NCI-H1694 treated with DMSO at 0.1 percent for 48 hours (cell line): ENCODE results near the gene APOO.
"Not testable (repeated sequence)": the region's sequence is repeated elsewhere in the genome, so short reads cannot be mapped to it uniquely, and the experiment has no call there.

ENCODE experiments used
- DNase-seq: peaks from one replicate; lab custom pipeline; 2025; lab: John Stamatoyannopoulos, UW

APOO gene

GRCh38 chrX:23902419-23902818 lies 5.3 kb downstream of the APOO start:
- peak; percentile 14 for DNase-seq

GRCh38 chrX:23901805-23902204 lies 5.9 kb downstream of the APOO start:
- DNase-seq = peak; percentile 17

DNA sequence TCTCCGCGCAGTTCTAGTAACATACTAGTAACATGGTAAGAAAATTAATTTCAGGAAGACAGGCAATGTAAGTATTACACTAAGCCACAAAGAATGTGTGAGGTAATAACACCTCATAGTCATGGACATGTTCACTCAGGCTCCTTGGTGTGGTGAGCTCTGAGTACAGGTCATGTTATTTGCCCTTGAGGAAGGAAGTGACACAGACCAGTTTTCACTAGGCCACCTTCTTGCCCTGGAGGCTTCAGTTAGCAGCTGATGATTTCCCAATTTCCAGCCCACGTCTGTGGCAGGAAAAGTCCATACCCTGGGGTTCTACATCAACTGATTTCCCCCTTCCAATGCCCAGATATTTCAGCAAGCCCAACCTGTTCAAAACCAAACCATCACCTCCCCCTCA lies 6.7 kb downstream of the APOO start:
- no peak for DNase-seq

DNA sequence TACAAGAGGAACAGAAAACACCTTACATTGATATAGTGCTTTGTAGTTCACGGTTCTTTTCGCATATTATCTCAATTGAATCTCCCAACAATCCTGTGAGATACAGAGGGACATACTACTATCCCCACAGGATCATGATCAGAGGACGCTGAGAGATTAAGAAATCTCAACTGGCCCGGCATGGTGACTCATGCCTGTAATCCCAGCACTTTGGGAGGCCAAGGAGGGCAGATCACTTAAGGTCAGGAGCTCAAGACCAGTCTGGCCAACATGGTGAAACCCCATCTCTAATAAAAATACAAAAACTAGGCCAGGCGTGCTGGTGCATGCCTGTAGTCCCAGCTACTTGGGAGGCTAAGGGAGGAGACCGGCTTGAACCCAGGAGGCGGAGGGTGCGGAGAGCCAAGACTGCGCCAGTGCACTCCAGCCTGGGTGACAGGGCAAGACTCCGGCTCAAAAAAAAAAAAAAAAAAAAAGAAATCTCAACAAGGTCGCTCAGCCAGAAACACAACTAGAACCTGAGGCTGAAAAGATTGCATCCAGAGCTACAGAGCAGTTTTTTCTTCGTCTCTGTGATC lies 7.4 kb downstream of the APOO start:
- no peak for DNase-seq

DNA sequence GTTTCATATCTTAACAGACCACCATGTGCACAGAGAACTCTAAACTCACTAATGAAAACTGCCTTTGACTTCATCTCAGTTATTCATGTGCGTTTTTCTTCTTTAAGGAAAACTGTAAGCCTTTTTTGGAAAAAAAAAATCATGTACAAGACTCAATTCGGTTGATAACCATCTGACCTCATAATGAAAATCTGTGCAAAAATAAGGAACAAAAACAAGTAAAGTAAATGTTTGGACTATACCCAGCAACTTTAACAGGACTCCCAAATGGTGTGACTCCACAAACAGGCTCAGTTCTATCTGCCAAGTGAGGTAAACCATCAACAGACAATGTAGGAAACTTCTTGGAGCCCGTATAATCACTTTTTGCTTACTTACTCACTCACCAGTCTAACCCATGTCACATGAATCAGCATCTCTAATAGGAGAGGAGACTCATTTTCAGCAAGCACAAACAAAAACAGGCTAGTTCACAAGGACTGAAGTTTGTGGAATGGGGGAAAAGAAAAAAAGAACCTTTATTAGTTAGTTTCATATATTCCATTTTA lies 9.3 kb downstream of the APOO start:
- DNase-seq = no peak

DNA sequence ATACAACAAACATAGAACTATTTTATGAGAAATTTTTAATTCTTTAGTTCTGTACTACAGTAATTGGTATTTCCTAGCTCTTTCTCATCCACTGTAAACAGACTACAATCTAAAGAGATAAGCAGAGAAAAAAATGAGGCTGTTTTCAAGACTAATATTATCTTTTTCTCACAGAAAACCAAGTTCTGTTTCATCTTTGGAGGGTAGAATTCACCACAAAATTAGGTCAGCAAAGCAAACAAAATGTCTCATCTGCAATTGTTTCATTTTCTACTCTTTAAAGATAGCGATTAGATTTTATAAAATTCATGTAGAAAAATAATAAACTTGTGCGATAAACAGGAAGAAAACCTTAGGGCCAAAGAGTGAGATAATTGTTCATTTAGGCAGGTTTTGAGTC lies 10.8 kb downstream of the APOO start:
- DNase-seq = no peak

DNA sequence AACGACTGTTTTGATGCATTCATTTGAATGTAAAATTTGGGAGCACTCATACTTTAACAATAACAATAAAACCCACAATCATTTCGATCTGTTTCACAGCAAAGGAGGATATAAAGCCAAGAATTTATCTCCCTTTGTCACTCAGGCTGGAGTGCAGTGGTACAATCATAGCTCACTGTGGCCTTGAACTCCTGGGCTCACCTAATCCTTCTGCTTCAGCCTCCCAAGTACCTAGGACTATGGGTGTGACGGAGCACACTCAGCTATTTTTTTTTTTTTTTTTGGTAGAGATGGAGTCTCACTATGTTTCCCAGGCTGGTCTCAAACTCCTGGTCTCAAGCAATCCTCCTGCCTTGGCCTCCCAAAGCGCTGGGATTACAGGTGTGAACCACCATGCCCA lies 11.2 kb downstream of the APOO start:
- DNase-seq = not testable (repeated sequence)

- DNase-seq = not testable (repeated sequence)
Observed at GRCh38 chrX:23894993-23895392, 12.7 kb downstream of the APOO start.

DNA sequence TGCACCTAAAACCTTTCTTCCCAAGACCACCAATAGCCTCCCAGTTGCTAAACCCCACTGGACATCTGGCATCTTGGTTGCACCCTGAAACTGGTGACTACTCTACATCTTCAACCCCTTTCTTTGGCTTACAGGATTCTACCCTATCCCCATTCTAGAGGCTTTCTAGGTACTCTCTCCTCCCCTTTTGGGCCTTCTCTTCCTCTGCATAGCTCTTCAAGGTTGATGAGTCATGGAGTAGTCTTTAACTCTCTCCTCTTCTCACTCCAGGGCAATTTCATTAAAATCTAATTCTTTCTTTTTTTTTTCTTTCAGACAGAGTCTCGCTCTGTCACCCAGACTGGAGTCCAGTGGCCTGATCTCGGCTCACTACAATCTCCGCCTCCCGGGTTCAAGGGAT lies 16.8 kb downstream of the APOO start:
- DNase-seq = no peak

- no peak for DNase-seq
Observed at GRCh38 chrX:23888887-23889501, 18.7 kb downstream of the APOO start.

DNA sequence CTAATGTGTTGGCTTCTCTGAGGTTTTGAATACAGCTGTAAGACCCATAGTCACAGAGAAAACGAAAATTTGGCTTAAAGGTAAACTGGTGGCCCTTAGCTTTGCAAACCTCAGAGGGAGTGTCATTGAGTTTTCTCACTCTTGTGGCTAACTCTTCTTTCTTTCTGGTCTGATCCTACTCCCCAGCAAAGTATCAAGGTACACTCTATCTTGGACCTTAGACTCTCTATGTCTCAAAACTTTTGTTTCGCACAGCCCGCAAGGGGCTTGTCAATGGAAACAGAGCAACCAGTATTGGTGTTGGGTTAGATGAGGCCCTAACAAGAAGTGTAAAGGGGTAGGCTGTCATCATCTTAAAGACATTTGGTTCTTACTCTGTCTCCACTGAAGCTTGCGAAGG lies 19.8 kb downstream of the APOO start:
- DNase-seq = no peak

- no peak for DNase-seq
Observed at GRCh38 chrX:23887451-23887850, 20.3 kb downstream of the APOO start.

DNA sequence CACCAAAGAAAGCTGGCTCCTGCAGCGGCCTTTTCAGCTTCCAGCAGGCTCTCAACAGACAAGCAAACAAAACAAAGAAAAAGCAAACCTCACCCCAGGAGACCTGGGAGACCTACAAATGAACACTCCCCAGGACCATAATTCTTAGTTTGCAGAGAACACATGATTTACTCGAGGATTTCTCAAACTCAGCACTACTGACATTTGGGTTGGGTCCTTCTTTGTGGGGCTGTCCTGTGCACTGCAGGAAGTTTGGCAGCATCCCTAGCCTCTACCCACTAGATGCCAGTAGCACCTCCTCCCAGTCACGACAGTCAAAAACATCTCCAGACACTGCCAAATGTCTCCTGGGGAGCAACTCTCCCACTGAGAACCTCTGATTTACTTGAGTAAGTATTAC lies 21.9 kb downstream of the APOO start:
- no peak for DNase-seq

DNA sequence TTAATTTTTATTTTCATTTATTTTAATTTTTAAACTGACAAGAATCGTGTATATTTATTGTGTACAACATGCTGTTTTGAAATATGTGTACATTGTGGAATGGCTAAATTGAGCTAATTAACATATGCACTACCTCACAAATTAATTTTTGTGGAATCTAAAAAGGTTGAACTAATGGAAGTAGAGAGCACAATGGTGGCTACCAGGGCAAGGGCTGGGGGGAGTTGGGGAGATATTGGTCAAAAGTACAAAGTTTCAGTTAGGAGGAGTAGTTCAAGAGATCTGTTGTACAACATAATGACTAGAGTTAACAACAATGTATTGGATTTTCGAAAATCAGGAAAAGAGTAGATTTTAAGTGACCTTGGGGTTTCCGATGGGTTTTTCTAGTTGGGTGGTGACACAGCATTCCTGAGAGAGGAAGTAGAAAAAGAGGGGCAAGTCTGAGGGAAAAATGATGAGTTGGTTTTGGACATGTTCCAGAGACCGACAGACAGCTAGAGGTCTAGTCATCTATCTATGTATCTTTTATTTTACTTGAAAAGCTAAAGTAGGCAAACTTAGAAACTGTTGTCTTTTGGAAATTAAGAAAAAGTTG lies 23.2 kb downstream of the APOO start:
- DNase-seq = no peak

DNA sequence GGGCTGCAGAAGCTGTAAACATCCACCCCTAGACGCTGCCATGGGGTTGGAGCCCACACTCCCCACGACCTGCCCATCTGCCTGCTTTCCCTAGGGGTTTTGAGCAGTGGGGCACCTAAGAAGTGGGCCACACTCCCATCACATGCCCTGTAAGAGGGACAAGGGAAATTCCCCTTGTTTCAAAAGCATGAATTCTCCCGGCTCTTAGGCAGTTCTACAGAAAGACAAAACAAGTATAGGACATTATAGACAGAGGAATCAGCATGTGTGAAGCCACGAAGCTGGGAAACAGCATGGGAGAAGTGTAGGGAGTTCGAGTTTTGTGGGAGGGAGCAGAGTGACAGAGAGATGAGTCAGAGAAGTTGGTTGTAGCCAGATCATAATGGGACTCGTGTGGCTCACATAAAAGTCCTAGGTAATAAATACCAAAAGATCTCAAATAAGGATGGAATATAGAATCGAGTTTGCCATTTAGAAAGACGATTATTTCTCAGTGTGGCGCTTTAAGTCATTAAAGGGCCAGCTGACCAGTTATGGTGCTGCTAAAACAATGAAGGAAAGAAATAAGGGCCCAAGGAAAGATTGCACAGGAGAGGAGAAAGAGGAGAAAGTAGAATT lies 23.9 kb downstream of the APOO start:
- DNase-seq = no peak

DNA sequence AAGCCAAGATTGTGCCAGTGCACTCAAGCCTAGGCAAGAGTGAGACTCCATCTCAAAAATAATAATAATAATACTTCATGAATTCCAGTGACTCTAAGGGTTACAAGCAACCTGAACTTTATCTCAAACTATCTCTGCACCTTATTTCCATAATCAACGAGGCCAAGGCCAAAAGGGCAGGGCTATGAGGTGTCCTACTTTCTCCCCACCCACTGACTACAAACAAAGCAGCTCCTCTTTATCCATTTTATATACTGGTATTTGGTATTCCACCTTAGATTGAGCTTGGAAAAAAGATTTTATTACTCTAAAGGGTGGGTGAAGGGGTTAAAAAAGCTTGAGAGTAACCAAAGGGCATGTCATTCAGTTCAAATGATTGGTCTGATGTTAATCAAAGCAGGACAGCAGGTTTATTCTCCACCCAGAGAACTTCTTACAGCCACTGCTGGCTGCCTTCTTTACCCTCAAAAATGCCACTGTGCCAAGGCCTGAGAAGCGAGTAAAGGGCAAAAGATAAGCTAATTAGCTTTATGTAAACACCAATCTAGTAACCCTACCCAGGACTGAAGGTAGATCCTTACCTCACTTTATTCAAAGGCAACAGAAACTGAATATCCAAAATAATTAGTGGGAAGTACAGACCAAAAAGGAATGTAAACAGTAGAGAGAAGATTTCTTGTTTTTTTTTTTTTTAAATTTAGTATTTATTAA lies 28.2 kb downstream of the APOO start:
- DNase-seq = no peak

- DNase-seq = no peak
Observed at GRCh38 chrX:23871905-23872546, 35.7 kb downstream of the APOO start.

DNA sequence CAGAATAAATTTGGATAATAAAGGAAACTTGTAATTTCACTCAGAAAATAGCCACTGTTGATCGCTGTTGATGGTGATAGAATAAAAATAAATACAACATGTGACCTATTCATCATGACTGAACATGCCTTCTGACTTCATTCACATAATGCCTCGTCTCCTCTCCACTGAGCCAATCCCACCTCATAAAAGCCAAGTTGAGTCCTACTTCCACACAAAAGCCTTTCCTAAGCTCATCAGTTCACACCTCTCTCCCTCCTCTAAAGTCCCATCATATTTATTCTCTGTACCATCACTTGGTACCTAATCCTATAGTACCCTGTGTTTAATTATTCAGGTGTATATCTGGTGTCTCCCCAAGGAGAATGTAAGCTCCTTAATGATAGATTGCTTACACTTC lies 37.7 kb downstream of the APOO start:
- no peak for DNase-seq

DNA sequence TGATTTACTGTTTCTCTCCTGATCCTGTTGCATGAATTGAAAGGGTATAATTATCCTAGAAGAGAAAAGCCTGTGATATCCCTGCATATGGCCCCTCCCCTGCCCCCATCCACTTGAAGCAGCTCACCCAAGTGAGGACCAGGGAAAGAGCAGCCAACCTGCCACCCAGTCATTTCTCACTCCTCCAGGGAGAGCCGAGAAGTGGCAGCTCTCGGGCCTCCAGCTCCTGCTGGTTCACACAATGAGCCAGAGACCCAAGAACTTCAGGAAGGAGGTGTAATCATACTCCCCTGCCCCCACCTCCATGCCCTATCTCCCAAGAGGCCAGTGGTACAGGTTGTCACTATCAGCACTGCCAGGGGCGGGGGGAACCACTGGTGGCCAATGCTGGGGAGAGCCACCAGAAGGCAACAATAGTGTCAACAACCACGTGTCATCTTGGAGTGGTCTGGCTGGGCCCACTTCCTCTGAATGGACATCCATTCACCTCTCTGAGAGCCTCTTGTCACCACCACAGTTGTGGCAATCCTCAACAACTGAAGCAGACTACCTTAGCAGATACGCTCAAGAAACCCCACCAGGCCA lies 42.9 kb downstream of the APOO start:
- no peak for DNase-seq

GRCh38 chrX:23861952-23862351 lies 45.8 kb downstream of the APOO start:
- not testable (repeated sequence) for DNase-seq

GRCh38 chrX:23861215-23861896 lies 46.4 kb downstream of the APOO start:
- no peak for DNase-seq
